ENCODE measurements around the gene FAM117A. TPM values are rescaled to one million over a fixed set of nuclear protein-coding genes. Genes with fewer than 3 reads are reported as not detected.

Gene FAM117A
- total RNA-seq, 1 experiment from 2014 or later: 6.1 TPM

GRCh38 chr17:49747632-49748031 lies 16.3 kb downstream of the FAM117A start:
- in situ Hi-C loops (cut with HindIII; ENCODE audit: low pct_unique_long_range_greater_than_20kb, low sequenced_read_pairs): no loop called here
- no peak for DNase-seq (ENCODE audit: low read depth, low spot score)

GRCh38 chr17:49746791-49747490 lies 17.0 kb downstream of the FAM117A start:
- in situ Hi-C loops (cut with HindIII; ENCODE audit: low pct_unique_long_range_greater_than_20kb, low sequenced_read_pairs): no loop called here
- no peak for DNase-seq (ENCODE audit: low read depth, low spot score)

GRCh38 chr17:49745175-49746139 lies 18.5 kb downstream of the FAM117A start:
- in situ Hi-C loops (cut with HindIII; ENCODE audit: low pct_unique_long_range_greater_than_20kb, low sequenced_read_pairs): no loop called here
- no peak for DNase-seq (ENCODE audit: low read depth, low spot score)

GRCh38 chr17:49742166-49742638 lies 21.7 kb downstream of the FAM117A start:
- in situ Hi-C loops (cut with HindIII; ENCODE audit: low pct_unique_long_range_greater_than_20kb, low sequenced_read_pairs): no loop called here
- DNase-seq (ENCODE audit: low read depth, low spot score): no peak

GRCh38 chr17:49741692-49742076 lies 22.2 kb downstream of the FAM117A start:
- no peak for DNase-seq (ENCODE audit: low read depth, low spot score)
- in situ Hi-C loops (cut with HindIII; ENCODE audit: low pct_unique_long_range_greater_than_20kb, low sequenced_read_pairs): no loop called here

- in situ Hi-C loops (cut with HindIII; ENCODE audit: low pct_unique_long_range_greater_than_20kb, low sequenced_read_pairs): no loop called here
- DNase-seq (ENCODE audit: low read depth, low spot score): no peak
Observed at GRCh38 chr17:49741009-49741691, 22.8 kb downstream of the FAM117A start.

- in situ Hi-C loops (cut with HindIII; ENCODE audit: low pct_unique_long_range_greater_than_20kb, low sequenced_read_pairs): no loop called here
- DNase-seq (ENCODE audit: low read depth, low spot score): no peak
Observed at GRCh38 chr17:49739641-49740271, 24.2 kb downstream of the FAM117A start.

- no peak for DNase-seq (ENCODE audit: low read depth, low spot score)
- in situ Hi-C loops (cut with HindIII; ENCODE audit: low pct_unique_long_range_greater_than_20kb, low sequenced_read_pairs): no loop called here
Observed at GRCh38 chr17:49738456-49739163, 25.3 kb downstream of the FAM117A start.

- no peak for DNase-seq (ENCODE audit: low read depth, low spot score)
- in situ Hi-C loops (cut with HindIII; ENCODE audit: low pct_unique_long_range_greater_than_20kb, low sequenced_read_pairs): no loop called here
Observed at GRCh38 chr17:49734515-49735490, 29.1 kb downstream of the FAM117A start.

- in situ Hi-C loops (cut with HindIII; ENCODE audit: low pct_unique_long_range_greater_than_20kb, low sequenced_read_pairs): no loop called here
- no peak for DNase-seq (ENCODE audit: low read depth, low spot score)
Observed at GRCh38 chr17:49731435-49731831, 32.5 kb downstream of the FAM117A start.

GRCh38 chr17:49730785-49731434 lies 33.0 kb downstream of the FAM117A start:
- DNase-seq (ENCODE audit: low read depth, low spot score): no peak
- in situ Hi-C loops (cut with HindIII; ENCODE audit: low pct_unique_long_range_greater_than_20kb, low sequenced_read_pairs): no loop called here

GRCh38 chr17:49730078-49730784 lies 33.7 kb downstream of the FAM117A start:
- in situ Hi-C loops (cut with HindIII; ENCODE audit: low pct_unique_long_range_greater_than_20kb, low sequenced_read_pairs): no loop called here
- DNase-seq (ENCODE audit: low read depth, low spot score): no peak

- DNase-seq (ENCODE audit: low read depth, low spot score): no peak
- in situ Hi-C loops (cut with HindIII; ENCODE audit: low pct_unique_long_range_greater_than_20kb, low sequenced_read_pairs): no loop called here
Observed at GRCh38 chr17:49729069-49729468, 34.9 kb downstream of the FAM117A start.

- in situ Hi-C loops (cut with HindIII; ENCODE audit: low pct_unique_long_range_greater_than_20kb, low sequenced_read_pairs): no loop called here
- no peak for DNase-seq (ENCODE audit: low read depth, low spot score)
Observed at GRCh38 chr17:49728425-49728824, 35.5 kb downstream of the FAM117A start.

GRCh38 chr17:49727380-49727779 lies 36.6 kb downstream of the FAM117A start:
- in situ Hi-C loops (cut with HindIII; ENCODE audit: low pct_unique_long_range_greater_than_20kb, low sequenced_read_pairs): no loop called here
- no peak for DNase-seq (ENCODE audit: low read depth, low spot score)
